ENCODE results near the gene SYTL5. TPM values are rescaled to one million over a fixed set of nuclear protein-coding genes. Genes with fewer than 3 reads are reported as not detected.
A peak's percentile ranks its signal among the peaks of the same experiment; 100 is the strongest.

Gene SYTL5
- total RNA-seq, 2 donors from 2014 or later, result not detected

DNA sequence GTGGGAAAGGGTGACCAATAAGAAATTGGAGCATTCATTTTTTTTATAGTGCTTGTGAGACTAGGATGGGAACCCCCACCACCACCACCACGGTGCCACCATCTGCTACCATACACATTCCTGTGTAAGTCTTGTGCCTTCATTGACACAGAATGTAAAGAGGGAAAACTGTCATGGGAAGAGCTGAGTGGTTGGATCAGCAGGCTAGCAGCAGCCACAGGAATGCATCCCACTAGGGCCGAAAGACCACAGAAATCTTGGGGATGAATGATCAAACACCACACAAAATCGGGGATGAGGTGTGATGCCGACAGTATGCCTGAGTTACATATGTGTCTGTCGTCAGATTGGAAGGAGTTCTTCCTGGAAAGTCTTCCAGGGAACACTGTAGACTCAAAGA is 145.1 kb downstream of the SYTL5 start:
- DNase-seq (ENCODE audit: low spot score in 2 of 2) (no peak), ATAC-seq (no peak)
- Mint-ChIP-seq H3K36me3 (no peaks in the 10 kb centered on the region), H3K27ac (no peak overlapping the region), H3K9me3 (no peaks in the 10 kb centered on the region)

DNA sequence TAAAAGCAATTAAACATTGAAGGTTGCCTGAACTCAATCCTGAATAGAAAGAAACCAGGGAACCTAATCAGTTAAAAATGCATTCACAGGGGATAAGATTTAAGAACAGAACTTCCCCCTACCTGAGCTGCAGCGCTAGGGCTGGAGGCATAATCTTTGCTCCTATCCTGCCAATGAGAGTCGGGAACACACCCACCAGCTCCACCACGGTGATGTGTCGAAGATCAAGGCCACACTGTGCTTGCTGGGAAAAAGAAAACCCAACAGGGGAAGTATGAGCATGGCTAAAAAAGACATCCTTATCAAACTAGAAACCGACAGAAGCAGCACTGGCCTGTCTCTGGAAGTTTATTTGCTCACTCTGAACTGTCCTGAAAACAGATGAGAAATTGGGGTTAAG is 148.0 kb downstream of the SYTL5 start:
- ATAC-seq, result no peak
- no peak for DNase-seq (ENCODE audit: low spot score in 2 of 2)
- H3K9me3 Mint-ChIP-seq, result no peaks in the 10 kb centered on the region
- no peak overlapping the region for H3K27ac Mint-ChIP-seq
- H3K36me3 Mint-ChIP-seq, result no peaks in the 10 kb centered on the region

DNA sequence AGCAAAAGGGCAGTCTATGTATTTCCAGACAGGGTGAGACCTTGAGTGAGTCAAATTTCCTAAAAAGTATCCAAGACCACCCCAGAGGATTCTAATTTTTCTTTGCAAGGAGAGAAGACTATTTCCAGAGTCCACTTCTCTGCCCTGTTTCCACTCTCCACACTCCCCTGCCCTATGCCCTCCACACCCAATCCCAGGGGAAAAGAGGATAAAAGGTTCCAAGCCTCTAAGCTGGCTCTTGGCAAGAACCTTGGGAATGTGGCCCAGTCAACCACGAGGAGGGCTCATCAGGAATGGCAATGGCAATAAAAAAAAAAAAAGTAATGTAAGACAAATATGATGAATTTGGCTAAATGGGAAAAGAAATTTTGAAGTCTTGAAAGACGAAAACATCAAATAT is 148.5 kb downstream of the SYTL5 start:
- no peak overlapping the region for H3K27ac Mint-ChIP-seq
- H3K36me3 Mint-ChIP-seq, result no peaks in the 10 kb centered on the region
- no peak for DNase-seq (ENCODE audit: low spot score in 2 of 2)
- no peaks in the 10 kb centered on the region for H3K9me3 Mint-ChIP-seq
- no peak for ATAC-seq

DNA sequence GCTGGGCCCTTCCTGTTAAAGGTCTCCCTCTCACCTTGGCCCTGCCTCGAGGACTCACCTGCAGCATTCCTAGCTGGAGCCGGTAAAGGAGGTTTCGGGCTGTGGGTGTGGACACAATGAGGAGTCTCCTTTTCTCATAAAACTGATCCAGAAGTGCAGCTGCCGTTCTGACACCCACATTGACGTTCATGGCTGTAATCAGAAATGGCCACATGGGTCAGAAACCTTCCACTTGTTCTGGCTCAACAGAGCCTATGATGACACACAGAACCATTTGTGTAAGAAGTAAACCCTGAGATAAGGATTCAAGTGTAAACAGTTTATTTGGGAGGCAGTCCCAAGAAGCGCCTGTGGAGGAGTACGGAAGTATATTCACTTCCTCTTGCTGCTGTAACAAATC is 150.5 kb downstream of the SYTL5 start:
- Mint-ChIP-seq H3K36me3 (no peaks in the 10 kb centered on the region), H3K27ac (no peak overlapping the region), H3K9me3 (no peaks in the 10 kb centered on the region)
- ATAC-seq (no peak), DNase-seq (ENCODE audit: low spot score in 2 of 2) (no peak)

DNA sequence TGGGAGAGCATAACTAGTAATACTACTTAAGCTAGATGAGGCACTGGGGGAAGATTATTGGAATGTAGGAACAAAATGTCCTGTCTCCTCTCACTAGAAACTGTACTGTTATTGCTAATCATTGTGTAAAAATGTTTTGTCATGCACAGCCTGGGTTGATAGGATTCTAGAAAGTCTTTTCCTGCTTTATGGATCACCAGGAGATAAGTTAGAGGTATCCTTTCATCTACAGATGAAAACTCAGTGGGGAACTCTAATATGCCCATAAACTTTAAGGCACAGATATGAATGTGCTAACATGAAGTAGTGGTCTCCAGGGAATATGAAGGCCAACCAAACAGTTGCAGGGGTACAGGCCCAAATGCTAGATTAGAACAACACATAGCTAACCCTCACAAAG is 156.8 kb downstream of the SYTL5 start:
- no peak overlapping the region for H3K27ac Mint-ChIP-seq
- no peak for DNase-seq (ENCODE audit: low spot score in 2 of 2)
- ATAC-seq, result no peak
- no peaks in the 10 kb centered on the region for H3K9me3 Mint-ChIP-seq
- H3K36me3 Mint-ChIP-seq, result no peaks in the 10 kb centered on the region

DNA sequence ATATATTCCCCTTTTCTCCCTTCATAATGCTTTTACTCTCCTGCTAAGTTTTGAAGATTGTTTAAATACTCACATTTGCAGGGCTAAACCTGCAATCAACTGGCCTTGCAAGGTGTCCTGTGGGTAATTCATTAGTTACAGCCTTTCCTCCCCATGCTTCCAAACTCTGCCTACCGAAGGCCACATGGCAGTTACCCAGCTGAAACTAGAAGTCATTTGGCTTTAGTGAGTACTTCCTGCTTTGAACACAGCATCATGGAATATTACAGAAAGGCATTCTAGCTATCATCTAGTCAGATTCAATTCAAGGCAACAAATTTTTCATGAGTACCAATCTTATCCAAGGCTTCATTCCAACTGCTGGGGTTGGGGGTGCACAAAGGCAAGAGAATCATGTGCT is 158.7 kb downstream of the SYTL5 start:
- H3K36me3 Mint-ChIP-seq, result no peaks in the 10 kb centered on the region
- H3K9me3 Mint-ChIP-seq, result no peaks in the 10 kb centered on the region
- no peak overlapping the region for H3K27ac Mint-ChIP-seq
- DNase-seq (ENCODE audit: low spot score in 2 of 2) (no peak), ATAC-seq (no peak)

DNA sequence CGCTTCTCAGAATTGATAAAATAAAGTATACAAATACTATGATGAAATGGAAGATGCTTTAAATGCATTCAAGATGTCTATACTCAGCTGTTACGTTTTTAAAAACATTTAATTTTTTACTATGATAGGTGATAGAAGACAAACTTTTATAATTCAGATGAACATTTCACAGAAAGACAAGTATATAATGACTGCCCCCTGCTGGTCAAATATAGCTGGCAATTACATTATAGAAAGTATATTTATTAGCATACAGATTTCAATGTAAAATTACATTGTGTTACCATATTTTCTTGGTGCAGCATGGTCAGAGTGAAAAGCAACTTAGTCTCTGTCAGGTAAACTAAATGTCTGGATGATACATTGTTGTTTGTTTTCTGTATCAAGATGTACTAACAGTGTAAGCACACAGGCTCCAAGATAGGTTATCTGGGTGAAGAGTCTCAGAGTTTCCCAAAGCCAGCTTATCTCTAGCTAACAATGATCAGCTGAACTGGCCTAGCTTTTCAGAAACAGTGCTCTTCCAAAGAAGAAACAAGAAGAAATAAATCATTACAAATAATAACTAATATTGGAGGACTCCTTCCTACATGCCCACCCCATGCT is 160.2 kb downstream of the SYTL5 start:
- DNase-seq (ENCODE audit: low spot score in 2 of 2), result peak in 1 of 2 donors; percentile 11

DNA sequence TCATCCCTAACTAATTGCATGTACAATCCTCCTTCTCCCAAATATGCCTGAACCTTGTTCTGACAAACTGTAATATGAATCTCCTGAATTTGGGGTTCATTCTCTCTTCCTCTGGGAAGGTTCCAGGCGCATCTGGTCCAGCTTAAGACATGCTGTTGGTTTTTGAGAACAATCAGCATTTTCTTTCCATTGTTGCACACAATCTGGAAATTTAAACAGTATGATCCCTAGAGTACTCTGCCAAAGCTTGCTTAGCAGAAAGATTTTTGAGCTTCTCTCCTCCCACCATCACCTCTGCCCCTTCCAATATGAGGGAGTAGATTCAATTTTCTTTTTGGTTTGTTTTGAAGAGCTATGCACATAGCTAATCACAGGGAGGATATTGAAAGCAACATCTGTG is 164.2 kb downstream of the SYTL5 start:
- ATAC-seq (no peak), DNase-seq (ENCODE audit: low spot score in 2 of 2) (no peak)
- H3K9me3 Mint-ChIP-seq, result no peaks in the 10 kb centered on the region
- H3K36me3 Mint-ChIP-seq, result no peaks in the 10 kb centered on the region
- H3K27ac Mint-ChIP-seq, result no peak overlapping the region

More for the DNA sequence above, 160.2 kb downstream of the SYTL5 start:
- H3K27ac Mint-ChIP-seq, result no peak overlapping the region
- no peaks in the 10 kb centered on the region for H3K36me3 Mint-ChIP-seq
- H3K9me3 Mint-ChIP-seq, result no peaks in the 10 kb centered on the region
- no peak for ATAC-seq

DNA sequence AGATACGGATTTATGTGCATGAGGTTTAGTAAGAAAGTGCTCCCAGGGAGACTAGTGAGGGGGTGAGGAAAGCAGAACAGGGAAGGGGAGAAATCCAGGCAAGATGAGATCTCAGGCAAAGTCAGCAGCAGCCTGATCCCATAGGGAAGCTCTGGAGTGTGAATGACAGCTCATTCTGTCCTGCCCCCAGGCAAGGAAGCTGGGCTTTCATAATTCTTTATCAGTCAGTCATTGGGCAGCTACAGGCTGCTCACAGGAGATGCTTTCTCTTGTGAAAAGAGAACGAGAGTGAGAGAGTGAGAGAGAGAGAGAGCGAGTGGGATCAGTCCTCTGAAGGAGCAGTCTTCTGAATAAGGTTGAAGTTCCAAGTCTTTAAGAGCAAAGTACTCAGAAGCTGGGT is 166.2 kb downstream of the SYTL5 start:
- no peaks in the 10 kb centered on the region for H3K36me3 Mint-ChIP-seq
- DNase-seq (ENCODE audit: low spot score in 2 of 2) (no peak), ATAC-seq (no peak)
- H3K9me3 Mint-ChIP-seq, result no peaks in the 10 kb centered on the region
- no peak overlapping the region for H3K27ac Mint-ChIP-seq

DNA sequence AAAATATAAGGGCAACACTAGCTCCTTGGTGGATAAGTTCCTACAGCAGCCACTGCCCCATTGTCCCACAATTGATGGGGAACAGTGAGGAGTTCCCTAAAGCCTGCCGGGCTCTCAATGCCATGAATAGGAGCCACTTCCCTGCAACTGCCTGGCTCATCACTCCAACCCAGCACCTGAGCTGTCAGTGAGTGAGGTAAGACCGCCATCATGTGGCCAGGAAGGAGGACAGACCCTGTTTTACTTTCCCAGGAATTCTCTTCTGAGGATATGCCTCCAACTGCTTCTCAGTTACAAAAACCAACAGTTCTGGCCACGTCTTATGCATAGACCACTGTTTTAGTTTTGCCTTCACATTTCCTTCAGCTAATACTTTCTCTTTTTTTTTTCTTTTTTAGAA is 168.8 kb downstream of the SYTL5 start:
- Mint-ChIP-seq H3K9me3 (no peaks in the 10 kb centered on the region), H3K27ac (no peak overlapping the region), H3K36me3 (no peaks in the 10 kb centered on the region)
- ATAC-seq, result no peak
- no peak for DNase-seq (ENCODE audit: low spot score in 2 of 2)

DNA sequence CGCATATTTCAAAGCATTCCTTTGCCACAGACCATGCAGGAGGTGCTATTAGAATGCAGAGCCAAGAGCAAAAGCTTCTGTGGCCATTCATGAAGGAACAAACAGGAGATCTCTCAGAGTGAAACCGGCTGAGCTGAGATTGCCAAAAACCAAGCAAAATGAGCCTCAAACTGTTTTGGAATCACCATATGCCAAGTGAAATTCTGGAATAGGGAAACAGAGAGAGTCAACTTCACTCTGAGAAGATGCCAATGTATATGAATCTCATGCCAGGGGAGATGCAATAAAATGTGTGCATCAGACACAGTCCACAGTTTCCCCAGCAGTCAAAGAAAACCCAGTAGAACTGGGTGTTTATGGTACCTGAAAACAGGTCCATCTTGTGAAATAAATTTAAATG is 172.0 kb downstream of the SYTL5 start:
- Mint-ChIP-seq H3K9me3 (no peaks in the 10 kb centered on the region), H3K27ac (no peak overlapping the region), H3K36me3 (no peaks in the 10 kb centered on the region)
- ATAC-seq (no peak), DNase-seq (ENCODE audit: low spot score in 2 of 2) (no peak)

Other genes starting within 250 kb of the SYTL5 start
- under 1 TPM in 1 of 2 donors, not detected in 1; 0.06 TPM for gene CYBB, start 226.5 kb upstream of the SYTL5 start, total RNA-seq
- gene DYNLT3, start 159.0 kb upstream of the SYTL5 start, total RNA-seq, result 10 to 100 TPM in 1 of 2 donors, 1 to 10 TPM in 1; 8.1 to 20.5 TPM
- not detected for gene SRPX, start 214.3 kb downstream of the SYTL5 start, total RNA-seq